CD1c-positive myeloid dendritic cell (primary cell): ENCODE measurements around the gene ZMAT5.
"Not testable (repeated sequence)": the region's sequence is repeated elsewhere in the genome, so short reads cannot be mapped to it uniquely, and the experiment has no call there.

Experiments
- DNase-seq: peaks from one replicate; pipeline ENCODE4 v3.0.0-alpha.2; 2016; ENCODE audit errors: extremely low spot score

ZMAT5 gene

DNA sequence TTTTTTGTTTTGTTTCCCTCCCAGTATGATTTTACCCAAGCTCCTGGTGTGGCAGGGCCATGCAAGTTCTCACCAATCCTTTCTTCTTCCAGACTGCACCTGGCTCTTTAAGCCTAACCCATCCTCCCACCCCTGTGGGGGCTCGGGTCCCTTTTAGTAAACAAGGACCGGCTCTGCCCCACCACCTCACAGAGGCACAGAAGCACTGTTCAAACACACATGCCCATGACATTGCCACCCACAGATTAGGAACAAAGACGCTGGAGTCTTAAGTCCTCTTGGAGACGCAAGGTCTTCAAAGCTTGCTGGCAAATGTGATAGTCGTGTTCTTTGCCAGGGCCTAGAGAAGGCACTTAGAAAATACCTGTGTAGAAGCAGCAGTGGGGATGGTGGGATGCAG lies 19.2 kb upstream of the ZMAT5 start:
- no peak for DNase-seq

DNA sequence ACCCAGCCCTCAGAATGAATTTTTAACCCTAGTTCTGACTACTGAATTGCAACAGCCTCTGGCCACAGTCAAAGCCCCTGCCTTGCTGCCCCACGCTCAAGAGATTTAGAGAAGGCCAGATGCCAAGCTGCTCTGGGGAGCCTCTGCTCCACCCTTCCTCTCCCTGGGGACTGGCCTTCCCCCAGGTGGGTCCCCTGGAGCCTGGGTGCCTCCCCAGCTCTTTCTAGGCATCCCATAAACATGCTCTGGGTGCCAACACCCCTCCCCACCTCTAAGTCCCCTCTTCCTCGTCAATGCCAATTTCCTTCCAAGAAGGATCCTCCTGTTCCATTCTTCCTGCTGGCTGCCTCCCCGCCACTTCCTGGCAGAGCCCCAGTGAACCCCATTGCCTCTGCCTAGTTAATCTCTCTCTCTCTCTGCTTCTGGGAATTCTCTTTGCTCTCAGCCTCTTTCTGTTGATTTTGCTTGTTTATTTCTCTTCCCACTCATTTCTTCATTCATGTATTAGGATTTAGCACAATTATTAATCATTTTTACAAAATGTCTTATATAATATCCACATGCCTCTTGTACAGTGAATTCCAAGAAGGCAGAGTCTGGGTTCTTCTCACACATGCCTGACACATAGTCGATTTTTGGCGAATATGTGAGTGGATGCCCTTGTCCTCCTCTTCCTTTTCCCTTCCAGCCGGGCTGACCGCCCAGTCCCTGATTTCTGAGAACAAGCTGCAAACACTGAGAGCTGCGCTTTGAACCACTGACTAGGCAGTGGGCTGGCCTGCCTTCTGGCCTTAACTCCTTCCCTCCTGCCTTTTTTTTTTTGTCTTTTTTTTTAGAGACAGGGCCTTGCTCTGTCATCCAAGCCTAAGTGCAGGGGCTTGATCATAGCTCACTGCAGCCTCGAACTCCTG lies 17.9 kb upstream of the ZMAT5 start:
- no peak for DNase-seq

DNA sequence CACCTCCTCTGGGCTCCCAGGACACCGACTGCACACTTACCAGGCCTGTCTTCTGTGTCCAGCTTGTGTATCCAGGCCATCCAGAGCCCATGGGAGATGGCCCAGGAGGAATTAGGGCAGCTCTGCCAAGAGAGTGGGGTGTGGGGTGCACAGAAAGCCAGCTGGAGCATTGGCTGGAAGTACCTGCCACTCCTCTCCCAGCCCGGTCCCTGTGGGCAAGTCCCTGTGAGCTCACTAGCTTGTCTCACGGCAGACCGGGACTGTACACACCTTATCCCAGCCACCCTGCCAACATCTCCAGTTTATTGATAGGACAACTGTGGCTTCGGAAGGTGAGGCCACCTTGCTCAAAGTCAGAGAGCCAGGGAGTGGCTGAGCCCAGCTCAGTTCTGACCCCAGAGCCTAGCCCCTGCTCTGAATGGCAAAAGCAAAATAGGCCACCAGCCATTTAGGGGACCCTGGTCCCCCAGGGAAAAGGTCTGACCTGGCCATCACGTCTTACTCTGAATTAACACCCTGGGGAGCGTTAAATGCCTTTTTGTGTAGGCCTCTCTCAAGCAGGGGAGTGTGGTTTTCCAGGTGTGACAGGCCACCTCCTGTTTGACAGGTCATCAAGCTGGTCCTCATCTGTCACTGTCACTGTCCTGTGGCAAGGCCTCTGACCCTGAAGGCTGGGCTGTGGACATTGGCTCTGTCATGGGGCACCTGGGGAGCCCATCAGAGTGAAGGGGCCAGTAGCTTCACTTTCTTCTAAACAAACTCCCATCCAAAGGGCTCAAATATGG lies 15.4 kb upstream of the ZMAT5 start:
- no peak for DNase-seq

DNA sequence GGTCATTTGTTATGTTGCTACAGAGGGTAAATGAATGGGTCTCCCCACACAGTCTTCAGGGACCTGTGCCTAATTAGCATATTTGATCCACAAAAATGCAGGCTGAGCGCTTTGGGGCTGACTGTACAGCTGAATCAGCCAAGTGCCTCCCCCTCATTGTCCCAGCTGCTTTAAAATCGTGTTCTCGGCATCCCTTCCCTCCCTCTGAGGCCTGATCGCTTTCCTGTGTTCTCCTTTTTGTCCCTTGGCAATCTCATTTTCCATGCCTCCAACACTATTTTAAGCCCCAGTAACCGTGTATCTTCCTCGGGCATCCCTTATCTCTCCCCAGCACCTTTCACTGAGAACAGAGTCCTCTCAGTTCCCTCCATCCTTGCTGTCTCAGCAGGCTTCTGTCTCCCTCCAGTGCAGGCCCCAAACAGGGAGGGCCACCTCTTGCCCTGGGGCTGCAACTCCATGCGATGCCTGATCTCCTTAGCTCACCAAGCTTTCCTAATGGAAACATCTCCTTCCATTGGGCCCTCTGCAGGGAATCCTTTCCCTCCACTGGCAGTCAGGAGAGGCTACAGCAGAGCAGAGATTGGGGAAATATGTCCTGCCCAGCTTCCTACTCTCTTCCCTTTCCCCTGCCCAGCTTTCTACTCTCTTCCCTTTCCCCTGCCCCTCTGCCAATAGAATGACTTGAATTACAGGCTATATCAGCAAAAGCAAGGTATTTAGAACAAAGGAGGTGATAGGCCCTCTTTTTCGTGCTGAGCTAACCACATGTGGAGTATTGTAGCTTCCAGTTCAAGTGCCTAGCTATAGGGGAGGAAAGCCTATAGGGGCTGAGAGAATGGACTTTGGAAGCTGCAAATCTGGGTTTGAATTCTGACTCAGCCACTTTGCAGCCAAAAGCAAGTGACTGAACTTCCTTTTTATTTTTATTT lies 14.2 kb upstream of the ZMAT5 start:
- no peak for DNase-seq

DNA sequence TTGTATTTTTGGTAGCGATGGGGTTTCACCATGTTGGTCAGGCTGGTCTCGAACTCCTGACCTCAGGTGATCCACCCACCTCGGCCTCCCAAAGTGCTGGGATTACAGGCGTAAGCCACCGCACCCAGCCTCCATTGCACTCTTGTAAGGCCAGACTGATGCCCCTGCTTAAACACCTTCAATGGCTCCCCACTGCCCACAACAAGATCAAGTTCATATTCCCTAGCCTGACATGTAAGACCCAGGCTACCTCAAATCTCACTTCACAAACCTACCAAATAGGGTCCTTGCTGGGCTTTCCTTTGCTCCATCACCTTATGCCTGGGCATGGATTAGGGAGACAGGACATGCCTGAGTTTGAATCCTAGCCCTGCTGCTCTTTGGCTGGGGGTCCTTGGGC lies 13.4 kb upstream of the ZMAT5 start:
- no peak for DNase-seq

DNA sequence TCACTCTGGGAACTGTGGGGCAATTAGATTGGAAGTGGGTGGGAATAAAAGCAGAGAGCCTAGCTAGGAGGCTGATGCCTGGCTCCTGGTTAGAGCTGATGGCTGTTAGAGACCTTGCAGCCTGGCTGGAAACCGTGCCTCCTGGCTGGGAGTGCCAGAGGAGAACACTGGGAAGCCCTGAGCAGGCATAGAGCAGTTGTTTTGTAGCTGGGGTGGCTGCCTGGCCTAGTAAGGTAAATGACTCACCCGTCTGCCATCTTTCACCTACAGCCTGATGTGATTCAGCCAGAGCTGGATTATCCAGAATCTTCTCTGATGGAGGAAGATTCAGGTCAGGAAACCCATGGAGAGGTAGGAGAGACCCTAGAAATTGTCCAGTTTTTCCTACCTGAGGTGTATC lies 6.4 kb upstream of the ZMAT5 start:
- no peak for DNase-seq

DNA sequence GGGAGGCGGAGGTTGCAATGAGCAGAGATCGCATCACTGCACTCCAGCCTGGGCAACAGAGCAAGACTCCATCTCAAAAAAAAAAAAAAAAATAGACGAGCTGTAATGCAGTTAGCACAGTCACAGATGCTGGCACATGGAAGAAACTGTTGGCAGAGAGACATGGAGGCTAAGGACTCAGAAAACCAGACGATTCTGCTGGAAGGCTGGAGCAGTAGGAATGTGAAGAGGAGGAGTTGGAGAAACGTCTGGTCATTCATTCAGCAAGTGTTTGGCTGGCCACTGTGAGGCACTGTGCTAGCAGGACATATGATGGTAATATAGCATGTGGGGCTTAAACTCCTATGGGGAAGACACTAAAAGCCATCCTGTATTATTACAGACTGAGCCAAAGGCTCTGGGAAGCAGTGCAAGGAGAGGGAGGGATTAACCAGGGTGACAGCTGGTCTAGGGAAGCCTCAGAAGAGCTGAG lies 5.4 kb upstream of the ZMAT5 start:
- DNase-seq = peak; percentile 13

DNA sequence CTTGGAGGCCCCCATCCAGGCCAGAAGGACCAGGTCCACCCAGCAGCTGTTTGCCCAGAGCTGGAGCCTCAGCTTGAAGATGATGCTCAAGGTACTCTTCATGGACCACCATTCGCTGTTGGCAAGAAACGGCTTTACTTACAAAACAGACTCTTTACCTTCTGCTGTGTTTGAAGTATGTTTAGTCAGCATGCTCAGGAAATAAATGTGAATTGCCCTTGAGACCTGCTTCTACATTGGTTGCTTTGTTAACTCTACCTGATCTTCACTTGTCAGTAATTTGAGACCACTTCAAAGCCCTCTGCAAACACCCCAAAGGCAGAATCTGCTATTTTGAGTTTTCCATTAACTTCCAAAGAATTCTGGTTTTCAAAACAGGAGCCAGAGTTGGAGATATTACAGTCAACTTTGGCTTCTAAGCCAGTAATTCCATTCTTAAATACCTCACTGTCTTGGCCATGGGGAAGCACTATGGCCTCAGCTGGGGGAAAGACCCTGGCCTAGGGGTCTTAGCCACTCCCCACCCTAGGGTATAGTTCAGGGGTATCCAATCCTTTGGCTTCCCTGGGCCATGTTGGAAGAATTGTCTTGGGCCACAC lies 3.0 kb upstream of the ZMAT5 start:
- DNase-seq = no peak

DNA sequence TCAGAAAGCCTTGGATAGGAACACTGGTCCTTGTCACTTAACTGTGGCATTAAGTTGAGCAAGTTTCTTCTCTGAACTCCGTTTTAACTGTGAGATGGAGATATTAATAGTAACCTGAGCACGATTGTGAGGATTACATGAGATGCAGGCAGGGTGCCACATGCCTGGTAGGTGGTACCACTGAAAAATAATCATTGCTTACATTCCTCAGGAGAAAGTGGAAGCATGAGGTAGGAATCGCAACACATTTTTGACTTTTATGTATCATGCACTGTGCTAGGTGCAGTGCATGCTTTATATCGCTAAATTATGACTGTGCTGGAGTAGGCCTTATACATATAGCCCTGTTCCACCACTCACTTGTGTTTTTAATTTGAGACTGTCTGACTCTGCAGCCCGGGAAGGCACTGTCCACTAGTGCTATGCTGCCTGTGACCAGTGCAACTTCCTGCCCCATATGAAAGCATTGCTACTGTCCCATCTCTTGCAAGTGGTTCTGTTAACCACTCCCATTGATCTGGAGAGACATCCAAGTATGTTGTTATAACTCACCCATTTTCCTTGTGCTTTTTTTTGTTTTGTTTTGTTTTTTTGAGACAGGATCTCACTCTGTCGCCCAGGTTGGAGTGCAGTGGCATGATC lies 1.4 kb upstream of the ZMAT5 start:
- no peak for DNase-seq

DNA sequence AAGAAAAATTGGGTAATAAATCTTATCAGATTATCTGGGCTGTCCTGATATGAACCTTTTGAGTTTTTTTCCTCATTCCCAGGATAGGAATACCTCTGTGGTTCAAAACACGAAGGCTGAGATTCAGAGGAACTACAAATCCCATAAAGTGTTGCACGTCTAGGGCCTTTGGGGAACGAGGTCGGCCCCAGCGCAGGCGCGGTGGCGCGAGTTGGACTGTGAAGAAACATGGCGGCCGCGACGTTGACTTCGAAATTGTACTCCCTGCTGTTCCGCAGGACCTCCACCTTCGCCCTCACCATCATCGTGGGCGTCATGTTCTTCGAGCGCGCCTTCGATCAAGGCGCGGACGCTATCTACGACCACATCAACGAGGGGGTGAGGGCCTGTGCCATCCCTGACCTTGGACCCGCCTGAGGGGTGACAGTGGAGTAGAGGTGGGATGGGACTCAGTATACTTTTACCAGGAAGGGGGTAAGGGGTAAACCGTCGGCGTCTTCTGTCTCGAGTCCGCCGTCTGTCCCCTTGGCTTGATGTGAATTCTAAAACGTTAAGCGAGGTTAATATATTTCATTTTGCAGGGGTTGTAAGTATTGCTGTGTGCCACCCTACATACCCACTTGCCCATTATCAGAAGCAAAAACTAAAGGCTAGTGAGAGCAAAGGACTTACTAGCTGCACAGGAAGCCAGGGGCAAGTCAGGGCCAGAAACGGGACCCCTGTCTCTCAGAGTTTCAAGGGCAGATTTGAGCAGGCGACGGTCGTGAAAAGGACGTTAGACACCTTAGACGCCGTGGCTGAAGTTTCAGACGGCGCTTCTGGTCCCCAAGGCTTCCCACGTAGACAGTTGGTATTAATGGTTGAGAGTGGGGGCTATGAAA lies 604 bp upstream of the ZMAT5 start, which contains the start of gene UQCR10:
Gene UQCR10 (plus strand): TSS at position 199 of the 881 bp plus-strand sequence. CDS start 30 bp downstream, at position 229.
- peak; percentile 97 for DNase-seq

DNA sequence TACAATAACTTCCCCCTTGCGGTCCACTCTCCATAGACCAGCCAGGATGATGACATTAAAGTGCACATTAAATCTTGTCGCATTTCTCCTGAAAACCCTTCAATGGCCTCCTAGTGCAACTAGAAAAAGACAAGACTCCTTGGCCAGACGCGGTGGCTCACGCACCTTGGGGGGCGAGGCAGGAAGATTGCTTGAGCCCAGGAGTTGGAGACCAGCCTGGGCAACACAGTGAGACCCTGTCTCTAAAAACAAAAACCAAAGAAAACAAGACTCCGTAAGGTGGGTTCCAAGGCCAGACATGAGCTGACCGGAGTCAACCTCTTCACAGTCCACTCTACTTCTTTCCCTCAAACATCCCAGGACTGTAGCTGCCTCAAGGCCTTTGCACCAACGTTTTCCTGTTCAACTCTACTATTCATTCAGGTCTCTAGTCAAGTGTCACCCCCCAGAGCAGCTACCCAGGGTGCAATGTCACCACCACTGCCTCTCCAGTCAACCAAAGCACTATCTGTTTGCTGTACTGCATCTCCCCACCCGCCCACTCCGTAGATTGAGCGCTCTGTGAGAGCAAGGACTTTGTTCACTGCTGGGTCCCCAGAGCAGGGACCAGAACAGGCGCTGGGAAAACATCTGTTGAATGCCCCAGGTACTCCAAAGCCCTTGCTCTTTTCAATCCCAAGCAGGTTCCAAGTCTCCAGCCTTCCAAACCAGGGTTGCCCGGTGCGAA lies 739 bp downstream of the ZMAT5 start:
- DNase-seq = no peak

DNA sequence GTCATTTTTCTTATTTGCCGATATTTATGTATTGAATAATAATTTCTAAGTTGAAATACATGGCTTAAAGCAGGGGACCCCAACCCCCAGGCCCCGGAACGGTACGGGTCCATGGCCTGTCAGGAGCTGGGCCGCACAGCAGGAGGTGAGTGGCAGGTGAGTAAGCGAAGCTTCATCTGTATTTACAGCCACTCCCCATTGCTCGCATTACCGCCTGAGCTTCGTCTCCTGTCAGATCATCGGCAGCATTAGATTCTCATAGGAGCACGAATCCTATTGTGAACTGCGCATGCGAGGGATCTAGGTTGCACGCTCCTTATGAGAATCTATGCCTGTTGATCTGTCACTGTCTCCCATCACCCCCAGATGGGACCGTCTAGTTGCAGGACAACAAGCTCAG lies 4.5 kb downstream of the ZMAT5 start:
- DNase-seq = no peak

DNA sequence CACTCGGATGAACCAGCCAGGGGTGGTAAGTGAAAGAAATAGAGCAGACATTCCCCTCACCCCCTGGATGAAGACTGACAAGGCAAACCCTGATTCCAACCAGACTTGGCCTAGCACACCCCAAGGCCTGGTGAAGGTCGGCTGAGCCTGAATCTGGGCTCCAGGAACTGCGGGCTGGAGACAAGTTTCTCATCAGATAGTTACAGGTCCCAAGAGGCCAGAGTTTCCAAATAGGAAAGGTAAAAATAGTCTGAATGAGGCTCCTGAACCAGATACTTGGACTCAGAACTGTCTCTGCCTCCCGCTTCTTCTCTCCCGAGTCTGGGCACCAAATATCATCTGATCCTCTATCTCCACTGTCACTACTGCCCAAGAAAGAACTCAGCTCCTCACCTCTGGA lies 7.8 kb downstream of the ZMAT5 start:
- DNase-seq = no peak

DNA sequence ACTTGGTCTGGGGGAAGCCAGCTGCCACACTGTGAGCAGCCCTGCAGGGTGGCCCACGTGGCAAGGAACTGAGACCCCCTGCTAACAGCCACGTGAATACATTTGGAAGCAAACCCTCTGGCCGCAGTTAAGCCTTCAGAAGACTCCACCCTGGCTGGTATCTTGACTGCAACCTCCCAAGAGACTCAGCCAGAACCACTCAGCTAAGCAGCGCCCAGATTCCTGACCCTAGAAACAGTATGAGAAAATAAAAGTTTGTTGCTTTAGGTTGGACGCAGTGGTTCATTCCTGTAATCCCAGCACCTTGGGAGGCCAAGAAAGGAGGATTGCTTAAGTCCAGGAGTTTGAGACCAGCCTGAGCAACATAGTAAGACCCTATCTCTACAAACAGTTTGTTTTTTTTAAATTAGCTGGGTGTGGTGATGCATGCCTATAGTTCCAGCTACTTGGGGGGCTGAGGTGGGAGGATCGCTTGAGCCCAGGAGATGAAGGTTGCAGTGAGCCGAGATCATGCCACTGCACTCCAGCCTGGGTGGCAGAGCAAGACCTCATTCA lies 8.7 kb downstream of the ZMAT5 start:
- DNase-seq = no peak

DNA sequence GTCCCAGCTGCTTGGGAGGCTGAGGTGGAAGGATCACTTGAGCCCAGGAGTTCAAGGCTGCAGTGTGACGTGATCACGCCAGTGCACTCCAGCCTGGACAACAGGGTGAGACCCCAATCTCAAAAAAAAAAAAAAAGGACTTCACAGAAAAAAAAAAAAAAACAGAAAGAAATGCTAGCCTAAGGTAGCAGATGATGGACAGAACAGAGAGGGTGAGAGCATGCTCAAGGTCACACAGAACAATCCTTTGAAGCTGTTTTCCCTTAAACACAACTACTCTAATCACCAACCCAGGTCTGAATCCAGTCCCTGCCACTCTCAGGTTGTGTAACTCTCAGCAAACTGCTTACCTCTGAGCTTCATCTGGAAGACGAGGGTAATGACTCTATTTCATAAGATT lies 9.7 kb downstream of the ZMAT5 start:
- no peak for DNase-seq

DNA sequence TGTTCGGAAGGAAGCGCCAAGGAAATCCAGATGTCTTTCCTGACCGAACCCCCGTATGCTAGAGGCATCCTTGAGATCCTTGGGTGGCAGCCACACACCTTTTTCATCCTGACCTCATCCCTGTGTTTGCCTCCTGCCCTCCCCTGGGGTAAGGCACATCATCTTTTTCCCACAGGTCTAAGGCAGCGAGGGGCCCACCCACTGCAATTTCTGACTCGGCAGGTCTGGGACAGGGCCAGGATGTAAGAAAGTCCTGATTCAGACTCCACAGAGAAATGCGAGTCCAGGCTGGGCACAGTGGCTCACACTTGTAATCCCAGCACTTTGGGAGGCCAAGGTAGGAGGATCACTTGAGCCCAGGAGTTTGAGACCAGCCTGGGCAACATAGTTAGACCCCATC lies 10.5 kb downstream of the ZMAT5 start:
- DNase-seq = no peak

DNA sequence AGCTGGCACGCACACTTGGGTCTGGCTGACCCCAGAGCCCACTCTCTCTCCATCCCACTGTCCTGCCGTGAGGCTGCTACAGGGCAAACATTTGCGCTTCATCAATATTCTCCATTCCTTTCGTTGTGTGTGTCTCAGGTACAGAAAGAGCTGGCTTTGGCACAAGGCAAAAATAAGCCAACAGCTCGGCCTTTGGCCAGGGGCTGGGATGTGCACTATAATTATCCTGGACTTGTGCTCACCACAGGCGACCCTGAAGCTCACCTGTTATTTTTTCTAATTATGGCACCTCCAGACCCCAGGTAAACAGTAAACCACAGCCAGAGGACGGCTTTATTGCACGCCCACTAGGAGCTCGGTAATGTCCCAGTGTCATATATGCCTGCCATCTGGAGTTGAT lies 10.9 kb downstream of the ZMAT5 start:
- no peak for DNase-seq

DNA sequence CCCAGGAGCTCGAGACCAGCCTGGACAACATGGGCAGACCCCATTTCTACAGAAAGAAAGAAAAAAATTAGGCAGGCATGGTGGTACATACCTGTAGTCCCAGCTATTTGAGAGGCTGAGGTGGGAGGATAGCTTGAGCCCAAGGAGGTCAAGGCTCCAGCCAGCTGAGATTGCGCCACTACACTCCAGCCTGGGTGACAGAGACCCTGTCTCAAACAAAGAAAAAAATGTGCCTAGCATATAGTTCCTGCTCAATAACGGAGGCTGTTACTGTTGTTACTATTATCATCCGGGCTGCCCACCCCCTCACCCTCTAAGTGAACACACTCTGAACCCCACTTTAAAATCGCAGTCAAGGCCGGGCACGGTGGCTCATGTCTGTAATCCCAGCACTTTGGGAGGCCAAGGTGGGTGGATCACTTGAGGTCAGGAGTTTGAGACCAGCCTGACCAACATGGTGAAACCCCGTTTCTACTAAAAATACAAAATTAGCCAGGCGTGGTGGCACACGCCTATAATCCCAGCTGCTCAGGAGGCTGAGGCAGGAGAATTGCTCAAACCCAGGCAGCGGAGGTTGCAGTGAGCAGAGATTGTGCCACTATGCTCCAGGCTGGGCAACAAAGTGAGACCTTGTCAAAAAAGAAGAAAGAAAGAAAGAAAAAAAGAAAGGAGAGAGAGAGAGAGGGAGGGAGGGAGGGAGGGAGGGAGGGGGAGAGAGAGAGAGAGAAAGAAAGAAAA lies 12.0 kb downstream of the ZMAT5 start:
- not testable (repeated sequence) for DNase-seq
